Right lung (tissue), 5 donors: ENCODE measurements around the gene PRPS1. TPM values are rescaled to one million over a fixed set of nuclear protein-coding genes. Genes with fewer than 3 reads are reported as not detected.
A peak's percentile ranks its signal among the peaks of the same experiment; 100 is the strongest.
"Not testable (repeated sequence)": the region's sequence is repeated elsewhere in the genome, so short reads cannot be mapped to it uniquely, and the experiment has no call there.

Experiments
- DNase-seq, 2 donors: peaks; one replicate each; pipeline ENCODE4 v3.0.0-alpha.2; 2013
- polyA plus RNA-seq, 5 donors: library from polyadenylated mRNA; unstranded; fragments of 120-200 nt; gene quantifications; one replicate each; pipeline versions ENCODE4 v1.2.1 to v1.2.3, GENCODE V29; 2013; ENCODE audit warnings: inconsistent platforms in 1 of 5, low replicate concordance in 1 of 5; ENCODE audit not compliant: insufficient read length in 5 of 5, insufficient read depth in 1 of 5

Gene PRPS1
- polyA plus RNA-seq, 5 donors, result 41.4 to 45.2 (median 44.0) TPM

- DNase-seq, result peak; percentile 14 to 23
Measured at GRCh38 chrX:107628662-107629539, 591 bp downstream of the PRPS1 start.

GRCh38 chrX:107629540-107629909, 1.2 kb downstream of the PRPS1 start:
- peak in 1 of 2 donors; percentile 5 for DNase-seq

- no peak for DNase-seq
Measured at GRCh38 chrX:107630031-107630689, 1.9 kb downstream of the PRPS1 start.

- peak in 1 of 2 donors; percentile 4 for DNase-seq
Measured at GRCh38 chrX:107632346-107632745, 4.0 kb downstream of the PRPS1 start.

GRCh38 chrX:107646735-107647134, 18.4 kb downstream of the PRPS1 start:
- DNase-seq, result no peak

GRCh38 chrX:107648332-107648731, 20.0 kb downstream of the PRPS1 start:
- DNase-seq, result no peak

GRCh38 chrX:107654566-107654871, 26.2 kb downstream of the PRPS1 start:
- no peak for DNase-seq

GRCh38 chrX:107654872-107655761, 26.8 kb downstream of the PRPS1 start:
- DNase-seq, result peak; percentile 41 to 45

- DNase-seq, result no peak
Measured at GRCh38 chrX:107656978-107657377, 28.7 kb downstream of the PRPS1 start.

GRCh38 chrX:107658660-107659059, 30.4 kb downstream of the PRPS1 start:
- no peak for DNase-seq

GRCh38 chrX:107659286-107659685, 31.0 kb downstream of the PRPS1 start:
- DNase-seq, result no peak

GRCh38 chrX:107659768-107660167, 31.5 kb downstream of the PRPS1 start:
- DNase-seq, result peak; percentile 32 to 50

GRCh38 chrX:107662145-107662544, 33.8 kb downstream of the PRPS1 start:
- no peak for DNase-seq

- no peak for DNase-seq
Measured at GRCh38 chrX:107662824-107663223, 34.5 kb downstream of the PRPS1 start.

- DNase-seq, result no peak
Measured at GRCh38 chrX:107666931-107667330, 38.6 kb downstream of the PRPS1 start.

GRCh38 chrX:107667426-107667825, 39.1 kb downstream of the PRPS1 start:
- no peak for DNase-seq

- not testable (repeated sequence) for DNase-seq
Measured at GRCh38 chrX:107668710-107669109, 40.4 kb downstream of the PRPS1 start.

GRCh38 chrX:107669261-107669660, 41.0 kb downstream of the PRPS1 start:
- no peak for DNase-seq

- no peak for DNase-seq
Measured at GRCh38 chrX:107669885-107670628, 41.7 kb downstream of the PRPS1 start.

GRCh38 chrX:107671256-107671655, 42.9 kb downstream of the PRPS1 start:
- not testable (repeated sequence) for DNase-seq

- DNase-seq, result no peak
Measured at GRCh38 chrX:107672955-107673378, 44.7 kb downstream of the PRPS1 start.

GRCh38 chrX:107673431-107673830, 45.1 kb downstream of the PRPS1 start:
- no peak for DNase-seq
